Panc1 (cell line): Measurements from ENCODE around the gene MRNIP. TPM values are rescaled to one million over a fixed set of nuclear protein-coding genes. Genes with fewer than 3 reads are reported as not detected.

Experiments used
- ATAC-seq: fragments of 200-7000 bp; cut with Tn5 transposase; 2 replicates; pipeline ENCODE4 v1.9.1; 2020; ENCODE audit warnings: mild to moderate bottlenecking, moderate library complexity
- BruUV-seq: library from RNA; stranded (reverse); fragments of 400-500 nt; replicated peaks from 2 replicates; lab custom pipeline; 2021; lab: Mats Ljungman, UMichigan
- CTCF ChIA-PET: fragments of 300-600 bp; sonication (Branson Sonifier 250); formaldehyde crosslinking; loops from one replicate; lab custom pipeline; 2022; ENCODE audit warnings: antibody characterized with exemption; lab: Charles Lee
- POLR2A ChIA-PET: fragments of 300-600 bp; sonication (Branson Sonifier 250); formaldehyde crosslinking; loops from one replicate; lab custom pipeline; 2022; ENCODE audit warnings: antibody characterized with exemption; lab: Charles Lee
- DNase-seq: peaks from one replicate; pipeline ENCODE4 v3.0.0-alpha.2; 2010; ENCODE audit warnings: low read depth, low spot score
- H3K27ac ChIP-seq: 2 replicates; pipeline ENCODE4 v1.5.1; 2011; ENCODE audit warnings: mild to moderate bottlenecking, low read length, inconsistent platforms
- H3K27me3 ChIP-seq: fragments of 200-500 bp; sonication (Bioruptor generic); 2 replicates; pipeline ENCODE4 v1.6.0; 2014; ENCODE audit warnings: low read length, inconsistent platforms; ENCODE audit not compliant: control insufficient read depth, insufficient read depth
- H3K36me3 ChIP-seq: fragments of 200-500 bp; sonication (Bioruptor generic); 2 replicates; pipeline ENCODE4 v1.5.1; 2014; ENCODE audit warnings: inconsistent platforms, mild to moderate bottlenecking, low read length, moderate library complexity; ENCODE audit not compliant: control insufficient read depth, insufficient read depth
- H3K4me1 ChIP-seq: 2 replicates; pipeline ENCODE4 v1.5.1; 2011; ENCODE audit warnings: inconsistent platforms, mild to moderate bottlenecking, low read length, moderate library complexity; ENCODE audit not compliant: control insufficient read depth, insufficient read depth
- H3K4me3 ChIP-seq, 2 experiments: 2 replicates each; pipeline ENCODE4 v1.5.1; 2011 to 2012; ENCODE audit warnings: low read depth in 2 of 2, low read length in 2 of 2, mild to moderate bottlenecking in 2 of 2, inconsistent platforms in 1 of 2, moderate library complexity in 1 of 2
- H3K9me3 ChIP-seq: fragments of 200-500 bp; sonication (Bioruptor generic); 2 replicates; pipeline ENCODE4 v1.5.1; 2014; ENCODE audit warnings: low read depth, mild to moderate bottlenecking, inconsistent platforms, low read length, moderate library complexity; ENCODE audit not compliant: control insufficient read depth, insufficient read depth
- CTCF ChIP-seq: fragments of 450-650 bp; IDR thresholded peaks from 2 replicates; pipeline ENCODE4 v1.5.1; 2017; ENCODE audit warnings: mild to moderate bottlenecking
- POLR2AphosphoS5 ChIP-seq: IDR thresholded peaks from 2 replicates; pipeline ENCODE4 v1.6.1; 2012; ENCODE audit warnings: mild to moderate bottlenecking, low read depth, low read length, moderate library complexity
- REST ChIP-seq, 2 experiments: IDR thresholded peaks; 2 replicates each; pipeline ENCODE4 v1.6.1; 2011 to 2012; ENCODE audit warnings: low read depth in 2 of 2, control low read depth in 1 of 2, low read length in 1 of 2, mild to moderate bottlenecking in 1 of 2, moderate library complexity in 1 of 2; ENCODE audit not compliant: insufficient read depth in 1 of 2
- SIN3A ChIP-seq: IDR thresholded peaks from 2 replicates; pipeline ENCODE4 v1.6.1; 2012; ENCODE audit warnings: low read depth, mild to moderate bottlenecking, low read length, moderate library complexity, borderline replicate concordance; ENCODE audit not compliant: insufficient read depth
- TCF7L2 ChIP-seq: IDR thresholded peaks from 2 replicates; pipeline ENCODE4 v1.6.1; 2011; ENCODE audit warnings: mild to moderate bottlenecking, low read depth, low read length, inconsistent platforms
- in situ Hi-C: cut with HindIII; loops from 2 replicates; pipeline ENCODE4 v1.10.0; 2016; ENCODE audit warnings: low sequenced_read_pairs, low pct_unique_long_range_greater_than_20kb
- intact Hi-C: fragments of 100-400 bp; cut with micrococcal nuclease; formaldehyde crosslinking; loops from one replicate; pipeline ENCODE4 v1.10.0; 2022; ENCODE audit not compliant: unreplicated experiment
- total RNA-seq: library from RNA; stranded (reverse); gene quantifications from one replicate; pipeline ENCODE4 v1.2.1, GENCODE V29; 2021; ENCODE audit not compliant: unreplicated experiment

MRNIP gene
- total RNA-seq, 1 experiment from 2014 or later = 33.0 TPM

- no peak overlapping the region for H3K4me3 ChIP-seq
- intact Hi-C loops (no loop called here), in situ Hi-C loops (no loop called here)
- BruUV-seq = no TSS peak
- TF ChIP-seq REST (IDR thresholded peaks at IDR 0.05; ENCODE audit: insufficient read depth in 1 of 2, low read depth in 2 of 2, low read length in 1 of 2) = no peak
- TF ChIP-seq TCF7L2 = no peak
- TF ChIP-seq POLR2AphosphoS5 = no peak
- no peak for TF ChIP-seq CTCF
- no peak for TF ChIP-seq SIN3A
- H3K9me3 ChIP-seq = no peaks in the 10 kb centered on the region
- peaks cover 8% of the 10 kb centered on the region for H3K36me3 ChIP-seq
- no peaks in the 10 kb centered on the region for H3K27me3 ChIP-seq
- DNase-seq (no peak), ATAC-seq (peak; percentile 48; the same call in 1 of the 2 replicates)
- no peaks in the 10 kb centered on the region for H3K4me1 ChIP-seq
- H3K27ac ChIP-seq = no peak overlapping the region
- ChIA-PET POLR2A (no interaction called here), CTCF (interaction anchor here (0.6 kb wide), 1 partner anchor 161 kb away, joined by 7 read pairs; no protein-coding TSS in a partner anchor)
Observed at GRCh38 chr5:179892255-179892654, 33.6 kb upstream of the MRNIP start.

GRCh38 chr5:179890751-179891682 is 32.4 kb upstream of the MRNIP start:
- Histone ChIP-seq H3K27ac (no peak overlapping the region), H3K9me3 (no peaks in the 10 kb centered on the region), H3K36me3 (peaks cover 10% of the 10 kb centered on the region), H3K27me3 (no peaks in the 10 kb centered on the region), H3K4me1 (no peaks in the 10 kb centered on the region), H3K4me3 (no peak overlapping the region)
- no peak for TF ChIP-seq TCF7L2
- TF ChIP-seq REST (IDR thresholded peaks at IDR 0.05; ENCODE audit: insufficient read depth in 1 of 2, low read depth in 2 of 2, low read length in 1 of 2) = no peak
- intact Hi-C loops = no loop called here
- POLR2A ChIA-PET = no interaction called here
- CTCF ChIA-PET = no interaction called here
- in situ Hi-C loops = no loop called here
- no TSS peak for BruUV-seq
- DNase-seq (no peak), ATAC-seq (no peak)
